HUES48 (cell line): Measurements from ENCODE around the gene ADGRV1.

Source experiments
- H3K27ac ChIP-seq: one replicate; pipeline ENCODE4 v1.7.0; 2013; ENCODE audit warnings: low read depth, low read length, inconsistent platforms
- H3K27me3 ChIP-seq: 2 replicates; pipeline ENCODE4 v1.6.1; 2013; ENCODE audit warnings: mild to moderate bottlenecking, low read length; ENCODE audit not compliant: control insufficient read depth, insufficient read depth
- H3K36me3 ChIP-seq: 2 replicates; pipeline ENCODE4 v1.6.1; 2013; ENCODE audit warnings: low read length; ENCODE audit not compliant: control insufficient read depth, insufficient read depth
- H3K4me1 ChIP-seq: 2 replicates; pipeline ENCODE4 v1.6.1; 2013; ENCODE audit warnings: mild to moderate bottlenecking, low read length; ENCODE audit not compliant: control insufficient read depth, insufficient read depth
- H3K4me3 ChIP-seq: 2 replicates; pipeline ENCODE4 v1.5.1; 2013; ENCODE audit warnings: mild to moderate bottlenecking, low read depth, low read length
- H3K9ac ChIP-seq: 2 replicates; pipeline ENCODE4 v1.6.1; 2013; ENCODE audit warnings: mild to moderate bottlenecking, low read depth, low read length, moderate library complexity
- H3K9me3 ChIP-seq: 2 replicates; pipeline ENCODE4 v1.6.1; 2013; ENCODE audit warnings: low read length; ENCODE audit not compliant: control insufficient read depth, insufficient read depth

ADGRV1 gene

DNA sequence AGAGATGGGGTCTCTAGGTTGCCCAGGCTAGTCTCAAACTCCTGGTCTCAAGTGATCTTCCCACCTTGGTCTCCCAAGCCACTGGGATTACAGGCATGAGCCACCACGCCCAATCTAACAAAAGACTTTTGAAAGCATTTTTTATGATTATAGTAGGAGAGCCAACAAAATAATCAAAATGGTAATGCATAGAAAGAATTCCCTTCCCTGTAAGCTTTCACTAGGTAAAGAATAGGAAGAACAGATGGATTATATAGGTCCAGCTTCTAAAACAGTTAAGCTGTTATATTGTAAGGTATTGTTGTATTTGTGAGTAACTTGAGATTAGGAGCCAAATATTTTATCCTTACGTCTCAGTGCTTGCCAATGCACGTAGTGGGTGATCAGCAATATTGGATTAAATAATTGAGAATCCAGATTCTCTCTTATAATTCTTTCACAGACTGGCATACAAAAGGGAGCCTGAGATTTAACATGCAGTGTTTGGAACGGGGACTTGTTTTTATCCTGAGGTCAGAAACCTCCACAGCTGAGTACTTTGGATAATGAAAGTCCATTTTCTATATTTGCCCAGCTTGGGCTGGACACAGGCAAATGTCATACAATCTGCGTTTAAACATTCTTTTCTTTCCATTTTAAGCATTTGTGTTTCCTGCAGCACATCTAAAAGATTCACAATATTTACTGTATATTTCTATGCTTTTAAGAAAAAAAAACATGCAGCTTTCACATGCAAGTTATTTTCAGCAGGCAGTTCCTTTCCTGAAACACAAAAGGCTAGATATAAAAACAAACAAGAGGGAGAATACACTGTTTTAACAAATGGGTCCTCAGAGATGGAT is 586.1 kb downstream of the ADGRV1 start:
- H3K9ac ChIP-seq = no peak overlapping the region
- no peaks in the 10 kb centered on the region for H3K27me3 ChIP-seq
- no peak overlapping the region for H3K4me3 ChIP-seq
- no peaks in the 10 kb centered on the region for H3K36me3 ChIP-seq
- no peaks in the 10 kb centered on the region for H3K9me3 ChIP-seq
- no peak overlapping the region for H3K27ac ChIP-seq
- H3K4me1 ChIP-seq = peaks cover 18% of the 10 kb centered on the region; the same call in 1 of the 2 replicates

- Histone ChIP-seq H3K36me3 (no peaks in the 10 kb centered on the region), H3K9me3 (no peaks in the 10 kb centered on the region), H3K27ac (no peak overlapping the region), H3K9ac (no peak overlapping the region), H3K27me3 (no peaks in the 10 kb centered on the region), H3K4me1 (peaks cover 18% of the 10 kb centered on the region; the same call in 1 of the 2 replicates), H3K4me3 (no peak overlapping the region)
Measured at GRCh38 chr5:91145333-91145620, 586.7 kb downstream of the ADGRV1 start.

- no peak overlapping the region for H3K4me3 ChIP-seq
- H3K4me1 ChIP-seq = peaks cover 17% of the 10 kb centered on the region; the same call in 1 of the 2 replicates
- no peaks in the 10 kb centered on the region for H3K9me3 ChIP-seq
- no peak overlapping the region for H3K9ac ChIP-seq
- H3K27me3 ChIP-seq = no peaks in the 10 kb centered on the region
- H3K27ac ChIP-seq = no peak overlapping the region
- no peaks in the 10 kb centered on the region for H3K36me3 ChIP-seq
Measured at GRCh38 chr5:91146230-91146629, 587.6 kb downstream of the ADGRV1 start.

GRCh38 chr5:91146905-91147600 is 588.5 kb downstream of the ADGRV1 start:
- Histone ChIP-seq H3K27me3 (no peaks in the 10 kb centered on the region), H3K9me3 (no peaks in the 10 kb centered on the region), H3K9ac (no peak overlapping the region), H3K27ac (no peak overlapping the region), H3K36me3 (no peaks in the 10 kb centered on the region), H3K4me3 (no peak overlapping the region), H3K4me1 (peaks cover 8% of the 10 kb centered on the region; the same call in 1 of the 2 replicates)

- Histone ChIP-seq H3K27me3 (no peaks in the 10 kb centered on the region), H3K9me3 (no peaks in the 10 kb centered on the region), H3K9ac (no peak overlapping the region), H3K4me1 (0 out of 2 replicates have a peak, but pooled peaks cover 7% of the 10 kb centered on the region), H3K4me3 (no peak overlapping the region), H3K27ac (no peak overlapping the region), H3K36me3 (peaks cover 8% of the 10 kb centered on the region)
Measured at GRCh38 chr5:91150234-91150633, 591.6 kb downstream of the ADGRV1 start.

- Histone ChIP-seq H3K27me3 (no peaks in the 10 kb centered on the region), H3K36me3 (peaks cover 8% of the 10 kb centered on the region), H3K4me3 (no peak overlapping the region), H3K27ac (no peak overlapping the region), H3K9me3 (no peaks in the 10 kb centered on the region), H3K9ac (no peak overlapping the region), H3K4me1 (0 out of 2 replicates have a peak, but pooled peaks cover 7% of the 10 kb centered on the region)
Measured at GRCh38 chr5:91150636-91151035, 592.0 kb downstream of the ADGRV1 start.

GRCh38 chr5:91151947-91152346 is 593.4 kb downstream of the ADGRV1 start:
- H3K4me1 ChIP-seq = 0 out of 2 replicates have a peak, but pooled peaks cover 7% of the 10 kb centered on the region
- H3K36me3 ChIP-seq = peaks cover 8% of the 10 kb centered on the region
- no peaks in the 10 kb centered on the region for H3K27me3 ChIP-seq
- H3K9me3 ChIP-seq = no peaks in the 10 kb centered on the region
- H3K4me3 ChIP-seq = no peak overlapping the region
- H3K27ac ChIP-seq = no peak overlapping the region
- H3K9ac ChIP-seq = no peak overlapping the region

DNA sequence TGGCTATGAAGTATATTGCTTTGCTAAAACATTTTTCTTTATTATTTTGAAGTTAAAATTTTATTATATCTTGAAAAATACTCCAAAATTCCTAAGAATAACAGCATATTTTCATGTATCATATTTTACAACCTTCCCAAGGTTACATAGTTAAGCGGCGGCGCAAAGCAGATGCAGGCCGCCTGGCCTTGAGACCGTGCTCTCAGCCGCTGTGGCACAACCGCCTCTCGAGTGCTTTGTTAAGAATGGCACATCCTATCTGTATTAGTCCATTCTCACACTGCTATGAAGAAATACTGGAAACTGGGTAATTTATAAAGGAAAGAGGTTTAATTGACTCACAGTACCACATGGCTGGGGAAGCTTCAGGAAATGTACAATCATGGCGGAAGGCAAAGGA is 595.7 kb downstream of the ADGRV1 start:
- peaks cover 8% of the 10 kb centered on the region for H3K36me3 ChIP-seq
- no peak overlapping the region for H3K4me3 ChIP-seq
- H3K9me3 ChIP-seq = no peaks in the 10 kb centered on the region
- no peak overlapping the region for H3K27ac ChIP-seq
- no peak overlapping the region for H3K9ac ChIP-seq
- H3K27me3 ChIP-seq = no peaks in the 10 kb centered on the region
- no peaks in the 10 kb centered on the region for H3K4me1 ChIP-seq

DNA sequence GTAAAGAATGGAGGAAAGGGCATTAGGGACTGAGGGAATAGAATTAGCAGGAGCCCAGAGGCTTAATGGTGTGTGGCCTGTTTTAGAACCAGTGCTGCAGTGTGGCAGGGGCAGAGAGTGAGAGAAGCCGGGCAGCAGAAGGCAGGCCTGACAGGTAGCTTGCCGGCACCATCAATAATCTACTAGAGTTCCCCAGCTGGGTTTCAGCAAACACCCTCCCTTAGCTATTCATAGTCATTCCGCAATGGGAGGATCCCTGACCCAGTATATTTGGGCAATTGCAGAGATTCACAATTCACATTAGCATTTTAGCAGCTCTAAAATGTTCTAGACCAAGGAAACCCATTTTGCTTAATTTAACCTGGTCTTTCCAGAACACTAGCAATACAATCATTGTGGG is 596.7 kb downstream of the ADGRV1 start:
- Histone ChIP-seq H3K9ac (no peak overlapping the region), H3K9me3 (no peaks in the 10 kb centered on the region), H3K4me3 (no peak overlapping the region), H3K4me1 (peaks cover 4% of the 10 kb centered on the region; the same call in 1 of the 2 replicates), H3K36me3 (peaks cover 8% of the 10 kb centered on the region), H3K27me3 (no peaks in the 10 kb centered on the region), H3K27ac (no peak overlapping the region)

- Histone ChIP-seq H3K4me1 (peaks cover 4% of the 10 kb centered on the region; the same call in 1 of the 2 replicates), H3K36me3 (peaks cover 8% of the 10 kb centered on the region), H3K27ac (no peak overlapping the region), H3K9me3 (no peaks in the 10 kb centered on the region), H3K4me3 (no peak overlapping the region), H3K27me3 (no peaks in the 10 kb centered on the region), H3K9ac (no peak overlapping the region)
Measured at GRCh38 chr5:91156242-91156641, 597.6 kb downstream of the ADGRV1 start.

DNA sequence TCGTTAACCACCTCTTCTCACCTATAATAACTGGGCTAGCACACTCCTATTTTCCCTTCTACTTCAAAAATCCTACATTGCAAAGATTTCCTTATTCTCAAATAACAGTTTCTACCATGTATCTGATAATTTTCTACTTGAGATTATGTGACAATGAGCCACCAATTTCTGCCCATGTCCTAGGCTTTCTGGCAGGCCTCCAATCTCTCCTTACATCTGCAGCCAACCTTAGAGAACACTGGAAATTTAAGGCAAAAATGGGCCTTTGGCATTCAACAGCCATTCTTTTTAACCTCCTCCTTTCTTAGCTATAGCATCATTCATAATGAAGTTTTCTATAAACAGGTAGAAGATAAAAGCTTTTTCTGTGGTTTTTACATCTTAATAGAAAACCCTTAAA is 599.4 kb downstream of the ADGRV1 start:
- no peaks in the 10 kb centered on the region for H3K27me3 ChIP-seq
- no peak overlapping the region for H3K4me3 ChIP-seq
- no peak overlapping the region for H3K9ac ChIP-seq
- no peaks in the 10 kb centered on the region for H3K9me3 ChIP-seq
- peaks cover 8% of the 10 kb centered on the region for H3K36me3 ChIP-seq
- no peak overlapping the region for H3K27ac ChIP-seq
- peaks cover 4% of the 10 kb centered on the region; the same call in 1 of the 2 replicates for H3K4me1 ChIP-seq
